Gastrocnemius medialis (tissue), 4 donors: Measurements from ENCODE around the gene CD1D. TPM values are rescaled to one million over a fixed set of nuclear protein-coding genes. Genes with fewer than 3 reads are reported as not detected.
A peak's percentile ranks its signal among the peaks of the same experiment; 100 is the strongest.

Source experiments
- ATAC-seq, 2 donors: fragments of 150-250 bp; one replicate each; pipeline ENCODE4 v1.9.1; 2016
- DNase-seq, 2 donors: peaks; one replicate each; pipeline ENCODE4 v3.0.0-alpha.2; 2019
- H3K27ac ChIP-seq, 4 donors: fragments of 200-600 bp; sonication (generic); 1 replicate in 1 of 4; 2 replicates in 3 of 4; pipeline ENCODE4 v1.5.1; 2016 to 2018; ENCODE audit warnings: mild to moderate bottlenecking in 2 of 4, moderate library complexity in 1 of 4
- H3K27me3 ChIP-seq, 3 donors: fragments of 200-600 bp; sonication (generic) in 2 of 3; 1 replicate in 1 of 3; 2 replicates in 2 of 3; pipeline versions ENCODE4 v1.5.1 to v1.6.0; 2016 to 2019; ENCODE audit warnings: mild to moderate bottlenecking in 1 of 3, moderate library complexity in 1 of 3
- H3K36me3 ChIP-seq, 2 donors: fragments of 200-600 bp; sonication (generic) in 1 of 2; one replicate each; pipeline ENCODE4 v1.5.1; 2017 to 2018
- H3K4me1 ChIP-seq, 2 donors: fragments of 200-600 bp; sonication (generic) in 1 of 2; one replicate each; pipeline ENCODE4 v1.5.1; 2016 to 2017; ENCODE audit warnings: mild to moderate bottlenecking in 2 of 2
- H3K4me3 ChIP-seq, 4 donors: fragments of 200-600 bp; sonication (generic) in 3 of 4; 1 replicate in 1 of 4; 2 replicates in 3 of 4; pipeline ENCODE4 v1.5.1; 2016 to 2019; ENCODE audit warnings: mild to moderate bottlenecking in 2 of 4
- H3K9me3 ChIP-seq, 3 donors: fragments of 200-600 bp; sonication (generic) in 2 of 3; 1 replicate in 1 of 3; 2 replicates in 2 of 3; pipeline ENCODE4 v1.5.1; 2016 to 2019
- CTCF ChIP-seq, 5 experiments: fragments of 450-650 bp in 3 of 5; fragments of 200-600 bp in 2 of 5; sonication (generic) in 2 of 5; IDR thresholded peaks in 4 of 5; conservative IDR thresholded peaks in 1 of 5; 1 replicate in 4 of 5; 2 replicates in 1 of 5; pipeline ENCODE4 v1.5.1; 2016 to 2019; ENCODE audit warnings: antibody characterized with exemption in 5 of 5, mild to moderate bottlenecking in 3 of 5, moderate library complexity in 3 of 5
- POLR2A ChIP-seq, 2 donors: fragments of 450-650 bp; IDR thresholded peaks; one replicate each; pipeline ENCODE4 v1.6.1; 2017; ENCODE audit warnings: antibody characterized with exemption in 2 of 2, mild to moderate bottlenecking in 2 of 2, moderate library complexity in 2 of 2
- in situ Hi-C, 4 donors: fragments of 200-750 bp; cut with MboI; loops; one replicate each; pipeline versions ENCODE4 v1.15.0 to v1.8.0; 2017; ENCODE audit warnings: low sequenced_read_pairs in 4 of 4
- intact Hi-C: fragments of 100-400 bp; cut with DNase I; formaldehyde crosslinking; loops from one replicate; pipeline ENCODE4 v1.15.1; 2023; ENCODE audit warnings: low total_unique reads
- total RNA-seq, 4 donors: library from RNA; depleted of rRNA; stranded (reverse); fragments of >200 nt; gene quantifications; one replicate each; pipeline versions ENCODE4 v1.1.0 to v1.2.3, GENCODE V29; 2016

Gene CD1D
- under 1 TPM in 2 of 4 donors, not detected in 2; 0.58 to 0.82 TPM for total RNA-seq

GRCh38 chr1:158180741-158181576 is at the start of gene CD1D:
TSS of gene CD1D (plus strand) at chr1:158180895. CDS start at chr1:158181102, 207 bp downstream.
- Histone ChIP-seq H3K4me3 (peak within 1 kb of the TSS; percentile 63 to 72 (median 70)), H3K27me3 (peaks cover 0 to 17% (median 6%) of the 10 kb centered on the region in 3 donors), H3K27ac (peak within 1 kb of the TSS in 2 of 4 donors; percentile 38 to 47), H3K9me3 (no peaks in the 10 kb centered on the region), H3K4me1 (peaks cover 10 to 32% of the 10 kb centered on the region in 2 donors), H3K36me3 (no peaks in the 10 kb centered on the region)
- ATAC-seq (peak in 1 of 2 donors; percentile 15), DNase-seq (no peak)
- intact Hi-C loops, result no loop called here
- TF ChIP-seq CTCF (IDR thresholded peaks at IDR 0.05 in 4 of 5, conservative IDR thresholded peaks at IDR 0.05 in 1 of 5) (no peak), POLR2A (IDR thresholded peaks at IDR 0.05) (no peak)
- in situ Hi-C loops, result loop anchor here in 1 of 4 donors (25.0 kb wide), 1 partner anchor 806 kb away; no protein-coding TSS in a partner anchor

GRCh38 chr1:158131217-158131616 is 49.5 kb upstream of the CD1D start:
- ATAC-seq (no peak), DNase-seq (no peak)
- intact Hi-C loops, result no loop called here
- TF ChIP-seq CTCF (IDR thresholded peaks at IDR 0.05 in 4 of 5, conservative IDR thresholded peaks at IDR 0.05 in 1 of 5) (no peak), POLR2A (IDR thresholded peaks at IDR 0.05) (no peak)
- Histone ChIP-seq H3K27ac (no peak overlapping the region), H3K36me3 (no peaks in the 10 kb centered on the region), H3K27me3 (no peaks in the 10 kb centered on the region), H3K9me3 (no peaks in the 10 kb centered on the region), H3K4me3 (no peak overlapping the region), H3K4me1 (no peaks in the 10 kb centered on the region)
- in situ Hi-C loops, result no loop called here

- ATAC-seq, result no peak
- in situ Hi-C loops, result no loop called here
- DNase-seq, result no peak
These were observed 39.9 kb upstream of the CD1D start for GRCh38 chr1:158140764-158141192.

GRCh38 chr1:158145173-158145719 is 35.4 kb upstream of the CD1D start:
- Histone ChIP-seq H3K4me3 (no peak overlapping the region), H3K4me1 (peaks cover 5 to 20% of the 10 kb centered on the region in 2 donors), H3K9me3 (no peaks in the 10 kb centered on the region), H3K27me3 (no peaks in the 10 kb centered on the region), H3K27ac (peak overlapping the region in 3 of 4 donors; percentile 38 to 84 (median 68)), H3K36me3 (no peaks in the 10 kb centered on the region)
- DNase-seq, result no peak
- in situ Hi-C loops, result no loop called here
- no peak for TF ChIP-seq CTCF (IDR thresholded peaks at IDR 0.05 in 4 of 5, conservative IDR thresholded peaks at IDR 0.05 in 1 of 5)
- TF ChIP-seq POLR2A (IDR thresholded peaks at IDR 0.05), result no peak
- intact Hi-C loops, result no loop called here
- ATAC-seq, result no peak

More at GRCh38 chr1:158140764-158141192, 39.9 kb upstream of the CD1D start:
- Histone ChIP-seq H3K4me3 (no peak overlapping the region), H3K27me3 (no peaks in the 10 kb centered on the region), H3K9me3 (no peaks in the 10 kb centered on the region), H3K4me1 (no peaks in the 10 kb centered on the region), H3K36me3 (no peaks in the 10 kb centered on the region), H3K27ac (no peak overlapping the region)
- no peak for TF ChIP-seq POLR2A (IDR thresholded peaks at IDR 0.05)
- TF ChIP-seq CTCF (IDR thresholded peaks at IDR 0.05 in 4 of 5, conservative IDR thresholded peaks at IDR 0.05 in 1 of 5), result no peak
- intact Hi-C loops, result no loop called here
